Thoracic aorta (tissue), 2 donors: Measurements from ENCODE around the gene MAEA. TPM values are rescaled to one million over a fixed set of nuclear protein-coding genes. Genes with fewer than 3 reads are reported as not detected.
A peak's percentile ranks its signal among the peaks of the same experiment; 100 is the strongest.

ENCODE experiments used
- ATAC-seq: fragments of 150-250 bp; one replicate; pipeline ENCODE4 v1.8.0; 2017; ENCODE audit warnings: low read depth; ENCODE audit not compliant: insufficient number of reproducible peaks, low FRiP score
- DNase-seq: peaks from one replicate; pipeline ENCODE4 v3.0.0-alpha.2; 2020; ENCODE audit warnings: low spot score
- H3K27ac ChIP-seq, 2 donors: fragments of 200-600 bp; sonication (generic); 1 replicate in 1 of 2; 2 replicates in 1 of 2; pipeline ENCODE4 v1.5.1; 2016; ENCODE audit warnings: mild to moderate bottlenecking in 2 of 2, moderate library complexity in 2 of 2
- H3K27me3 ChIP-seq: fragments of 200-600 bp; sonication (generic); replicated peaks from 2 replicates; pipeline ENCODE4 v1.6.0; 2016; ENCODE audit warnings: mild to moderate bottlenecking; ENCODE audit not compliant: insufficient read depth
- H3K36me3 ChIP-seq: fragments of 200-600 bp; sonication (generic); one replicate; pipeline ENCODE4 v1.5.1; 2016
- H3K4me1 ChIP-seq, 2 donors: fragments of 200-600 bp; sonication (generic); 1 replicate in 1 of 2; 2 replicates in 1 of 2; pipeline versions ENCODE4 v1.5.1 to v1.6.0; 2016; ENCODE audit warnings: low read depth in 2 of 2, mild to moderate bottlenecking in 1 of 2; ENCODE audit not compliant: control insufficient read depth in 1 of 2
- H3K4me3 ChIP-seq: fragments of 200-600 bp; sonication (generic); 2 replicates; pipeline ENCODE4 v1.5.1; 2016; ENCODE audit warnings: mild to moderate bottlenecking
- H3K9me3 ChIP-seq: fragments of 200-600 bp; sonication (generic); 2 replicates; pipeline ENCODE4 v1.5.1; 2016
- total RNA-seq, 2 donors: library from RNA; depleted of rRNA; stranded (reverse); fragments of >200 nt; gene quantifications; one replicate each; pipeline versions ENCODE4 v1.1.0 to v1.2.3, GENCODE V29; 2016
- TF ChIP-seq, protein P1 (sequence below): fragments of 200-600 bp; sonication (generic); IDR thresholded peaks from one replicate; pipeline ENCODE4 v1.5.1; 2019; ENCODE audit warnings: antibody characterized with exemption

Gene MAEA
- total RNA-seq, 2 donors from 2014 or later, result 53.7 to 83.8 TPM

DNA sequence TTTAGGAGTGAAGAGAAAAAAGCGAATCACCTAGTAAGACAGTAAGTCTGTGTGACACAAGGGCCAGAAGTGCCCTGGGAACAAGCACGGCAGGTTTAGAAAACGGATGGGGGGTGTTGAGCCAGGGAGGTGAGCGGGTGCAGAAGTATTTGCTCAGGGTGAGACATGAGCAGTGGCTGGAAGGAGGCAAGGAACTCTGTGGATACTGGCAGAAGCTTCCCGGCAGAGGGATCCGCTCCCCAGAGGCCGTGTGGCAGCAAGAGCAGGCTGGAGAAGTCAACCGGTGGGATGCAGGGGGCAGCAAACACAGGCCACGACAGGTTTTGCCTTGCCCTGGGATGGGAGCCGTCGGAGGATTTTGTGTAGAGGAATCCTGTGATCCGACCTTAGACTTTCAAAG is 55.0 kb downstream of the MAEA start:
- ATAC-seq (no peak), DNase-seq (no peak)
- Histone ChIP-seq H3K36me3 (peaks cover 9% of the 10 kb centered on the region), H3K27me3 (no peaks in the 10 kb centered on the region), H3K4me3 (no peak overlapping the region), H3K27ac (no peak overlapping the region), H3K9me3 (no peaks in the 10 kb centered on the region), H3K4me1 (peaks cover 8 to 21% of the 10 kb centered on the region in 2 donors)
- TF ChIP-seq, protein P1, sequence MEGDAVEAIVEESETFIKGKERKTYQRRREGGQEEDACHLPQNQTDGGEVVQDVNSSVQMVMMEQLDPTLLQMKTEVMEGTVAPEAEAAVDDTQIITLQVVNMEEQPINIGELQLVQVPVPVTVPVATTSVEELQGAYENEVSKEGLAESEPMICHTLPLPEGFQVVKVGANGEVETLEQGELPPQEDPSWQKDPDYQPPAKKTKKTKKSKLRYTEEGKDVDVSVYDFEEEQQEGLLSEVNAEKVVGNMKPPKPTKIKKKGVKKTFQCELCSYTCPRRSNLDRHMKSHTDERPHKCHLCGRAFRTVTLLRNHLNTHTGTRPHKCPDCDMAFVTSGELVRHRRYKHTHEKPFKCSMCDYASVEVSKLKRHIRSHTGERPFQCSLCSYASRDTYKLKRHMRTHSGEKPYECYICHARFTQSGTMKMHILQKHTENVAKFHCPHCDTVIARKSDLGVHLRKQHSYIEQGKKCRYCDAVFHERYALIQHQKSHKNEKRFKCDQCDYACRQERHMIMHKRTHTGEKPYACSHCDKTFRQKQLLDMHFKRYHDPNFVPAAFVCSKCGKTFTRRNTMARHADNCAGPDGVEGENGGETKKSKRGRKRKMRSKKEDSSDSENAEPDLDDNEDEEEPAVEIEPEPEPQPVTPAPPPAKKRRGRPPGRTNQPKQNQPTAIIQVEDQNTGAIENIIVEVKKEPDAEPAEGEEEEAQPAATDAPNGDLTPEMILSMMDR, result no peak

DNA sequence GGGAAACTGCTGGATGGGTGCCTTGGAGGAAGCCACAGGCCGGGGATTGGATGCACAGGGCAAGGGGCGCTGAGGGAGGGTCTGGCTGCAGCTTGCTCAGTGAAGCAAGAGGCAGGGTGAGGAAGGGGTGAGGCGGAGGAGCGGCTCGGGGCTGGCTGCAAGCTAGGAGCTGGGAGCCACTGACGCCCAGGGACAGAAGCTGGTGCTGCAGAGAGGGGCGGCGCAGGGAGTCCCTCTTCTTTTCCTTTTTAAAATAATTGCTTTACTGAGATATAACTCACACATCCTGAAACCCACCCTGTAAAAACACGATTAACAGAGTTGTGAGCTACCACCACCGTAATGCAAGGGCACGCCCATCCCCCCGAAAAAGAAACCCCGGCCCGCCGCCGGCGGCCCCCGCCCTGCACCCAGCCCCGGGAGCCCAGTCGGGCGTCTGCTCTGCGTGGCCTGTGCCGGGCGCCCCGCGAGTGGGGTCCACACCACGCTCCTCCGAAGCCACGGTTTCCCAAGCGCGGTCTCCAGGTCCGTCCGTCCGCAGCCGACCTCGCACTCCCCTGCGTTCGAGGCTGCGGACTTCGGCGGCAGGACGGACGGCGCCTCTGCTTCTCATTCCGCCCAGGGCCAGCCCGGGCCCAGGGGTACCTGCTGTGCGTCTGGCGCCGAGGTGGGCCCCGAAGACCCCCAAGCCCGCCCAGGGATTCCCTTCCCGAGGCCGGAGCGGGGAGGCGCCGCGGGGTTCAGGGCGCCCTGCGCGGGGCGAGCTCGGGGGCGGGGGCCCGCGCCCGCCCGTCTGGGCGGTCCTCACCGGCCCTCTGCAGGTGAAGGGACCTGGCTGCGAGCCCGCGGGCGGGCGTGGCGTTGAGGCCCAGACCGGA is 56.5 kb downstream of the MAEA start:
- H3K27me3 ChIP-seq, result no peaks in the 10 kb centered on the region
- DNase-seq (no peak), ATAC-seq (no peak)
- H3K4me3 ChIP-seq, result peak overlapping the region; percentile 93
- peak overlapping the region; percentile 85 to 98 for H3K27ac ChIP-seq
- no peaks in the 10 kb centered on the region for H3K9me3 ChIP-seq
- H3K36me3 ChIP-seq, result no peaks in the 10 kb centered on the region
- TF ChIP-seq, protein P1, result no peak
- H3K4me1 ChIP-seq, result peaks cover 8 to 21% of the 10 kb centered on the region in 2 donors

DNA sequence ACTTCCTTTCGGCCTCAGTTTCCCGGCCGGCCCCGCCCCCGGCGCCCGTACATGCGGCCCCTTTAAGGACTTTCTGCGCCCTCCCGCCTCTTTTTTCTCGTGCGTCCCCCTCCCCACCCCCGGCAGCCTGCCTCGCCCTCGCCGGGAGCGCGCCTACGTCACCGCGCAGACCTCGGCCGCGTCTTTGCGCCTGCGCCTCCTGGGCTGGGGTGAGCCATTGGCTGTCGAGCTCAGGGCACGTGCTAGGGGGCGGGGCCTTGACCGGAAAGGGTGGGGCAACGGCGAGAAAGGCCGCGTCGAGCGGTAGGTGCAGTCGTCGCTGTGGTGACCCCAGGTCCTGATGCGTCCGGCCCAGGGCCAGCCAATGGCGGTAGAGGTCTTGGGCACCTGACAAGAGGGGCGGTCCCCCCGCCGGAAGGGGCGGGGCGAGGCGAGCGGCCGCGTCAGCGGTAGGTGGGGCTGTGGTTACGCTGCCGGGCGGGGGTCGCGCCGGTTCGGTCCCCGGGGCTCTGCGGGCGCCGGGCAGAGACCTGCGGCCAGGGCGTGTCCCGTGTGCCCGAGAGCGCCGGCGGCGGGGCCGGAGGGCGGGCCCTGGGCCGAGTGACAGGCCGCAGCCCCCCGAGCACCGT is 57.2 kb downstream of the MAEA start, which contains the start of gene UVSSA:
TSS of gene UVSSA (plus strand) at position 428 of the 629 bp plus-strand sequence. CDS start 884 bp downstream, outside the sequence.
- H3K27ac ChIP-seq, result peak within 1 kb of the TSS; percentile 98
- ATAC-seq, result peak; percentile 94
- peaks cover 8 to 25% of the 10 kb centered on the region in 2 donors for H3K4me1 ChIP-seq
- peak within 1 kb of the TSS; percentile 93 for H3K4me3 ChIP-seq
- no peaks in the 10 kb centered on the region for H3K36me3 ChIP-seq
- H3K9me3 ChIP-seq, result no peaks in the 10 kb centered on the region
- DNase-seq, result peak; percentile 99
- no peaks in the 10 kb centered on the region for H3K27me3 ChIP-seq
- TF ChIP-seq, protein P1, result no peak

DNA sequence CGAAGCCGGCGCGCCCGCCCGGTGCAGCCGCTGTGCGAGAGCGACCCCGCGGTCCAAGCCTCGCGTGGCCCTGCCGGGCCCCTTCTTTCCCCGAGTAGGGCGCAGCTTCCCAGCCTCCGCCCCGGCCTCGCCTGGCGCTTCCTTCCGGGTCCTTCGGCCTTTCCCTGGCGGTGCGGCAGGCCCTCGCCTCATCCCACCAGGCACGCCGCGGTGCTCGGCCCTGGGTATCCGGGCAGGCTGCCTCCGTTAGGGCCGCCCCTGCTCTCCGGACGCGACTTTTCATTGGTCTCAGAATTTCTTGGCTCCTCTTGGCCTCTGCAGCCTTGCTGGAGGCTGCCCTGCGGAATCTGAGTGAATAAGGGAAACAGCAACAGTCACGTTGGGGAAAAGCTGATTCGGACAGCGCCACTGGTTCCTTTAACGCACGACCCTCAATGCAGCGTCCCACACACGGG is 57.7 kb downstream of the MAEA start:
- Histone ChIP-seq H3K4me3 (peak overlapping the region; percentile 93), H3K36me3 (peaks cover 1% of the 10 kb centered on the region), H3K27me3 (no peaks in the 10 kb centered on the region), H3K4me1 (peaks cover 8 to 25% of the 10 kb centered on the region in 2 donors), H3K27ac (peak overlapping the region; percentile 98), H3K9me3 (no peaks in the 10 kb centered on the region)
- peak; percentile 51 for DNase-seq
- ATAC-seq, result peak; percentile 56
- TF ChIP-seq, protein P1, result no peak

DNA sequence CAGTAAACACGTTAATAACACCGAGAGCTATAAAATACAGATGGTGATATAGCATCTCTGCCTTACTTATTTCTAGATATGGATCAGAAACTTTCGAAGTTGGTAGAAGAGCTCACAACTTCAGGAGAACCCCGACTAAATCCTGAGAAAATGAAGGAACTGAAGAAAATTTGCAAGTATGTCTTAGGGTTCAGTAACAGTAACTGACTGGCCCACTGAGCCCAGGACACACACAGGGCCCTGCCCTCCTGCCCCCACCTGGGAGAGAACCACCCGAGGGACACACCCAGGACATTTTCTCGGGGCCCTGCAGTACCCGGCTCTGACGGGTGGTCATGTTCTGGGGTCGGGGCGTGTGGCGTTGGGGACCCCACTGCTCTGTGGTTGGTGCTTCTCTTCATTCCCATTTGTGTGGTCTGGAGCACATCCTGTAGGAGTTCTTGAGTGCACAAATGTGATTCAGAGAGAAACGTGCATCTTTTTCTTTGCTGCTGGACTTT is 58.4 kb downstream of the MAEA start:
- H3K27ac ChIP-seq, result peak overlapping the region; percentile 98
- H3K9me3 ChIP-seq, result no peaks in the 10 kb centered on the region
- H3K36me3 ChIP-seq, result peaks cover 7% of the 10 kb centered on the region
- no peaks in the 10 kb centered on the region for H3K27me3 ChIP-seq
- TF ChIP-seq, protein P1, result no peak
- DNase-seq (no peak), ATAC-seq (no peak)
- peaks cover 8 to 25% of the 10 kb centered on the region in 2 donors for H3K4me1 ChIP-seq
- peak overlapping the region; percentile 93 for H3K4me3 ChIP-seq
